ENCODE measurements around the gene NOTCH2.
"Not testable (repeated sequence)": the region's sequence is repeated elsewhere in the genome, so short reads cannot be mapped to it uniquely, and the experiment has no call there.

Gene NOTCH2

DNA sequence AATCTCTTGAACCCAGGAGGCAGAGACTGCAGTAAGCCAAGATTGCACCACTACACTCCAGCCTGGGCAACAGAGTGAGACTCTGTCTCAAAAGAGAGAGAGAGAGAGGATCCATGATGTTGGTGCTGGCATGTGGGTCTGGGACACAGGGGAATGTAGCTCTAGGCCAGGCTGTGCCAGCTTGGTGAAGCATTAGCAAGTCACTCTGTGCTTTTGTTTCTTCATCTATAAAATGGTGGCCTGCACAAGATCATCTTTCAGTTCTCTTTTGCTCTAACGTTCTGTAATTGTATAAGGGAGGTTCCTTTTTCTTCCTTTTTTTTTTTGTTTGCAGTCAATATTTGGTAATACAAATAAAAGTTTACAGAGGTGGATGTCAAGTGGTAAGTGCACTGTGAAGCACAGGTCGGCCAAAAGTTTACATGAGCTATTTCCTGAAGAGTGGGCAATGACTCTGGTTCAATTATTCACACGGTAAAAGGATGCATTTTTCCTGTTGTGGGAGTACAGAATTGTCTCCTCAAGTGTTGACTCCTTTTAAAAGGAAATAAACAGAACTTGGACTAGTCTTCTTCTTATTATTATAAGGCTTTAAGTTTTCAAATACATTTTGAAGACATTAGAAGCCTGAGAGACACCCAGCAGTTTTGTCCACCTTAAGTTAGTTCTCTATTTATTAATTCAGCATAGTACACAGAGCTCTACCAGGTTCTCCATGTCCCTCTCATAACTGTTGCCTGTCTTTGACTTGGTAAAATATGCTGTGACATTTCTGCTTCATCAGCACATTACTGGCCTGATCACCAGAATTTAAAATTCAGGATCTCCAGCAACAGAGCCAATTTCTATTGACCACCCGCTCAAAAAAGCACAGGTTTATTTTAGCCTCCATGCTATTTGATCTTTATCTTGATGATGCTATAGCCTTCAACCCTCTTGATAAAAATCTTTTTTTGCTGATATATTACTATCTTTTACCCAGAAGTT lies 23.1 kb upstream of the NOTCH2 start:
- not testable (repeated sequence) for H3K9ac ChIP-seq (ENCODE audit: low read length); H3F3A ChIP-seq (ENCODE audit: insufficient read depth, low read length); DNase-seq; H3K4me1 ChIP-seq (ENCODE audit: low read length); H3K36me3 ChIP-seq (replicated peaks; ENCODE audit: insufficient read depth, low read length); H3K4me2 ChIP-seq (ENCODE audit: low read depth, low read length); H3K9me2 ChIP-seq (replicated peaks; ENCODE audit: insufficient read depth, low read length); H4K20me1 ChIP-seq (ENCODE audit: insufficient read depth, low read length); H3K27me3 ChIP-seq (replicated peaks; ENCODE audit: insufficient read depth, low read length); H3K27ac ChIP-seq (ENCODE audit: low read length); H2AFZ ChIP-seq (ENCODE audit: low read length); H3K4me3 ChIP-seq (ENCODE audit: low read length); H3K9me3 ChIP-seq (replicated peaks; ENCODE audit: insufficient read depth, low read length); H3K79me2 ChIP-seq (ENCODE audit: low read length)

GRCh38 chr1:120090830-120091229 lies 21.4 kb upstream of the NOTCH2 start:
- not testable (repeated sequence) for H3K79me2 ChIP-seq (ENCODE audit: low read length); H3K4me2 ChIP-seq (ENCODE audit: low read depth, low read length); H3K36me3 ChIP-seq (replicated peaks; ENCODE audit: insufficient read depth, low read length); DNase-seq; H3K9ac ChIP-seq (ENCODE audit: low read length); H3K4me3 ChIP-seq (ENCODE audit: low read length); H2AFZ ChIP-seq (ENCODE audit: low read length); H4K20me1 ChIP-seq (ENCODE audit: insufficient read depth, low read length); H3K4me1 ChIP-seq (ENCODE audit: low read length); H3K27me3 ChIP-seq (replicated peaks; ENCODE audit: insufficient read depth, low read length); H3K9me2 ChIP-seq (replicated peaks; ENCODE audit: insufficient read depth, low read length); H3K27ac ChIP-seq (ENCODE audit: low read length); H3F3A ChIP-seq (ENCODE audit: insufficient read depth, low read length); H3K9me3 ChIP-seq (replicated peaks; ENCODE audit: insufficient read depth, low read length)

- not testable (repeated sequence) for H2AFZ ChIP-seq (ENCODE audit: low read length); H3F3A ChIP-seq (ENCODE audit: insufficient read depth, low read length); H3K4me3 ChIP-seq (ENCODE audit: low read length); H3K9me3 ChIP-seq (replicated peaks; ENCODE audit: insufficient read depth, low read length); H3K4me1 ChIP-seq (ENCODE audit: low read length); H3K27ac ChIP-seq (ENCODE audit: low read length); H3K9ac ChIP-seq (ENCODE audit: low read length); H3K36me3 ChIP-seq (replicated peaks; ENCODE audit: insufficient read depth, low read length); H3K9me2 ChIP-seq (replicated peaks; ENCODE audit: insufficient read depth, low read length); H3K79me2 ChIP-seq (ENCODE audit: low read length); H3K4me2 ChIP-seq (ENCODE audit: low read depth, low read length); H4K20me1 ChIP-seq (ENCODE audit: insufficient read depth, low read length); H3K27me3 ChIP-seq (replicated peaks; ENCODE audit: insufficient read depth, low read length)
- DNase-seq = peak; percentile 29
Observed at GRCh38 chr1:120087959-120088358, 18.5 kb upstream of the NOTCH2 start.

GRCh38 chr1:120069920-120070214 lies 405 bp upstream of the NOTCH2 start:
- not testable (repeated sequence) for H3K79me2 ChIP-seq (ENCODE audit: low read length); H4K20me1 ChIP-seq (ENCODE audit: insufficient read depth, low read length); H3F3A ChIP-seq (ENCODE audit: insufficient read depth, low read length); H3K36me3 ChIP-seq (replicated peaks; ENCODE audit: insufficient read depth, low read length); H3K4me1 ChIP-seq (ENCODE audit: low read length); H3K4me2 ChIP-seq (ENCODE audit: low read depth, low read length); H3K9me3 ChIP-seq (replicated peaks; ENCODE audit: insufficient read depth, low read length); H2AFZ ChIP-seq (ENCODE audit: low read length); H3K4me3 ChIP-seq (ENCODE audit: low read length); H3K9me2 ChIP-seq (replicated peaks; ENCODE audit: insufficient read depth, low read length); H3K27ac ChIP-seq (ENCODE audit: low read length); H3K27me3 ChIP-seq (replicated peaks; ENCODE audit: insufficient read depth, low read length); DNase-seq; H3K9ac ChIP-seq (ENCODE audit: low read length)

- DNase-seq; H3K36me3 ChIP-seq (replicated peaks; ENCODE audit: insufficient read depth, low read length); H3F3A ChIP-seq (ENCODE audit: insufficient read depth, low read length); H4K20me1 ChIP-seq (ENCODE audit: insufficient read depth, low read length); H3K27ac ChIP-seq (ENCODE audit: low read length); H3K79me2 ChIP-seq (ENCODE audit: low read length); H3K4me3 ChIP-seq (ENCODE audit: low read length); H3K4me1 ChIP-seq (ENCODE audit: low read length); H3K27me3 ChIP-seq (replicated peaks; ENCODE audit: insufficient read depth, low read length); H2AFZ ChIP-seq (ENCODE audit: low read length); H3K9me3 ChIP-seq (replicated peaks; ENCODE audit: insufficient read depth, low read length); H3K4me2 ChIP-seq (ENCODE audit: low read depth, low read length); H3K9me2 ChIP-seq (replicated peaks; ENCODE audit: insufficient read depth, low read length); H3K9ac ChIP-seq (ENCODE audit: low read length): not testable (repeated sequence)
Observed at GRCh38 chr1:120068683-120069066, 787 bp downstream of the NOTCH2 start.

DNA sequence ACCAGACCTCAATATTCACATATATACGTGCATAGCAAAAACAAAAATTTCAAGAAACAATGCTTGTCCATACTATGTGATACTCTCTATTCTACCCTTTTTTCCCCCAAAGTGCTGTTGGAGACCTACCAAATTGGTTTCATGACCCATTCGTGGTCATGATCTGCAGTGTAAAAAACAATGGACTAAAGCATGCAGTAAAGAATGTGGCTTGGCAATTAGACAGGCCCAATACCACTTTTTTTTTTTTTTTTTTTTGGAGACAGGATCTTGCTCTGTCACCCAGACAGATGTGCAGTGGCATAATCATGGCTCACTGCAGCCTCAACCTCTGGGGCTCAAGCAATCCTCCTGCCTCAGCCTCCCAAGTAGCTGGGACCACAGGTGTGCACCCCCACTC lies 21.3 kb downstream of the NOTCH2 start:
- not testable (repeated sequence) for DNase-seq

GRCh38 chr1:120041771-120042170 lies 27.7 kb downstream of the NOTCH2 start:
- H3K27ac ChIP-seq (ENCODE audit: low read length); H3K79me2 ChIP-seq (ENCODE audit: low read length); H3K4me2 ChIP-seq (ENCODE audit: low read depth, low read length); H3K9ac ChIP-seq (ENCODE audit: low read length); H3K4me1 ChIP-seq (ENCODE audit: low read length); DNase-seq; H4K20me1 ChIP-seq (ENCODE audit: insufficient read depth, low read length); H3K9me2 ChIP-seq (replicated peaks; ENCODE audit: insufficient read depth, low read length); H3K27me3 ChIP-seq (replicated peaks; ENCODE audit: insufficient read depth, low read length); H3F3A ChIP-seq (ENCODE audit: insufficient read depth, low read length); H3K4me3 ChIP-seq (ENCODE audit: low read length); H3K9me3 ChIP-seq (replicated peaks; ENCODE audit: insufficient read depth, low read length); H2AFZ ChIP-seq (ENCODE audit: low read length); H3K36me3 ChIP-seq (replicated peaks; ENCODE audit: insufficient read depth, low read length): not testable (repeated sequence)

More for the DNA sequence above, 21.3 kb downstream of the NOTCH2 start:
- not testable (repeated sequence) for H3K79me2 ChIP-seq (ENCODE audit: low read length); H3K9me3 ChIP-seq (replicated peaks; ENCODE audit: insufficient read depth, low read length); H4K20me1 ChIP-seq (ENCODE audit: insufficient read depth, low read length); H3K27ac ChIP-seq (ENCODE audit: low read length); H3K4me3 ChIP-seq (ENCODE audit: low read length); H3K4me1 ChIP-seq (ENCODE audit: low read length); H3K27me3 ChIP-seq (replicated peaks; ENCODE audit: insufficient read depth, low read length); H3K9ac ChIP-seq (ENCODE audit: low read length); H2AFZ ChIP-seq (ENCODE audit: low read length); H3K4me2 ChIP-seq (ENCODE audit: low read depth, low read length); H3F3A ChIP-seq (ENCODE audit: insufficient read depth, low read length); H3K9me2 ChIP-seq (replicated peaks; ENCODE audit: insufficient read depth, low read length); H3K36me3 ChIP-seq (replicated peaks; ENCODE audit: insufficient read depth, low read length)

DNA sequence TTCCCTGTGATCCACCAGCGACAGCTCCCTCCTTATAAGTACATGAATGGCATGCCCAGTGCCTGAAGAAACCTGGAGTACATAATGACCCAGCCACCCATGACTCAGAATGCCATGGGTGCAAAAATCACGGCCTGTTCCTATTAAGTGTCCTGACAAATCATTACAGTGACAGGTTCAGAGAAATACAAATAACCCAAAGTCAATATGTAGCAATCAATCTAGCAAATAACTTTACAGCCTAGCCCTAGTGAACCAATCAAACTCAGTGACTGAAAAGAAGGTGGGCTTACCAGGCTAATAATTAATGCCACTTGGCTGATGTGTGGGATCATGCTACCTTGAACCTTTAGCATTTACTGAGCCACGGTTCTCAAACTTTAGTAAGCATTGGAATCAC lies 37.2 kb downstream of the NOTCH2 start:
- not testable (repeated sequence) for H3F3A ChIP-seq (ENCODE audit: insufficient read depth, low read length); H4K20me1 ChIP-seq (ENCODE audit: insufficient read depth, low read length); H3K27me3 ChIP-seq (replicated peaks; ENCODE audit: insufficient read depth, low read length); H3K9me3 ChIP-seq (replicated peaks; ENCODE audit: insufficient read depth, low read length); H3K9ac ChIP-seq (ENCODE audit: low read length); H3K4me3 ChIP-seq (ENCODE audit: low read length); H2AFZ ChIP-seq (ENCODE audit: low read length); DNase-seq; H3K27ac ChIP-seq (ENCODE audit: low read length); H3K4me1 ChIP-seq (ENCODE audit: low read length); H3K79me2 ChIP-seq (ENCODE audit: low read length); H3K9me2 ChIP-seq (replicated peaks; ENCODE audit: insufficient read depth, low read length); H3K4me2 ChIP-seq (ENCODE audit: low read depth, low read length); H3K36me3 ChIP-seq (replicated peaks; ENCODE audit: insufficient read depth, low read length)
